ENCODE results near the gene MYCBP2.

DNA sequence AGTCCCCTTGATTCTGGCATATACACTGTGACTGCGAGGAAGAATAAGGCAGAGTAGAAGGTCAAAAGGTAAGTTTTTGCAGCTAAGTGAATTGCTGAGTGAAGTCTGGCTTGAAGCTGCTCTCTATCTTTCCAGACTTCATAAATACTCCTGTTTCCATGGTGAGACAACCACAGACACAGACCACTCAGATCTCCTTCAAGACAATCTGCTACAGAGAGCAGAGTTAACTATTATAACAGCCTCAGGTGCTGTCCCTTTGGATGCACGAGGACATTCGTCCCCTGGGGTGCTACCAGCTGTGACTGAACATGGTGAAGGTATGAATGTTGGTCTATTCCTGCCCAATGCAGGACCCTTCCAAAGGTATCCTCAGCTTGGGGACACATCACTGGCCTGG, 104.0 kb downstream of the MYCBP2 start:
- TF ChIP-seq POLR2A (IDR thresholded peaks at IDR 0.05) (no peak), EP300 (IDR thresholded peaks at IDR 0.05) (no peak)
- TF ChIP-seq, protein P1, sequence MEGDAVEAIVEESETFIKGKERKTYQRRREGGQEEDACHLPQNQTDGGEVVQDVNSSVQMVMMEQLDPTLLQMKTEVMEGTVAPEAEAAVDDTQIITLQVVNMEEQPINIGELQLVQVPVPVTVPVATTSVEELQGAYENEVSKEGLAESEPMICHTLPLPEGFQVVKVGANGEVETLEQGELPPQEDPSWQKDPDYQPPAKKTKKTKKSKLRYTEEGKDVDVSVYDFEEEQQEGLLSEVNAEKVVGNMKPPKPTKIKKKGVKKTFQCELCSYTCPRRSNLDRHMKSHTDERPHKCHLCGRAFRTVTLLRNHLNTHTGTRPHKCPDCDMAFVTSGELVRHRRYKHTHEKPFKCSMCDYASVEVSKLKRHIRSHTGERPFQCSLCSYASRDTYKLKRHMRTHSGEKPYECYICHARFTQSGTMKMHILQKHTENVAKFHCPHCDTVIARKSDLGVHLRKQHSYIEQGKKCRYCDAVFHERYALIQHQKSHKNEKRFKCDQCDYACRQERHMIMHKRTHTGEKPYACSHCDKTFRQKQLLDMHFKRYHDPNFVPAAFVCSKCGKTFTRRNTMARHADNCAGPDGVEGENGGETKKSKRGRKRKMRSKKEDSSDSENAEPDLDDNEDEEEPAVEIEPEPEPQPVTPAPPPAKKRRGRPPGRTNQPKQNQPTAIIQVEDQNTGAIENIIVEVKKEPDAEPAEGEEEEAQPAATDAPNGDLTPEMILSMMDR (IDR thresholded peaks at IDR 0.05), result no peak
